ENCODE results near the gene HTT. TPM values are rescaled to one million over a fixed set of nuclear protein-coding genes. Genes with fewer than 3 reads are reported as not detected.

Gene HTT
- total and polyA plus RNA-seq, 9 of the 15 experiments (the other 6 are each of a cell fraction or from before 2014, with no cell fraction given): 0.66 to 31.6 (median 14.7) TPM

- TF ChIP-seq CUX1 (CRISPR knock-in tag; IDR thresholded peaks at IDR 0.05) (no peak), ZNF589 (CRISPR knock-in tag; IDR thresholded peaks at IDR 0.05; ENCODE audit: low read depth) (no peak), CREM (IDR thresholded peaks at IDR 0.05; ENCODE audit: low read depth) (0 out of 2 replicates have a peak, but pooled peaks have one; percentile 28), REST (IDR thresholded peaks at IDR 0.05; ENCODE audit: borderline replicate concordance) (peak; percentile 45), REST (CRISPR knock-in tag; IDR thresholded peaks at IDR 0.05; ENCODE audit: low read depth) (no peak), PHF8 (IDR thresholded peaks at IDR 0.05; ENCODE audit: borderline replicate concordance, low read length) (no peak), POLR2H (tag; IDR thresholded peaks at IDR 0.05; ENCODE audit: low read depth) (no peak), ZNF134 (CRISPR knock-in tag; conservative IDR thresholded peaks at IDR 0.05) (no peak), CC2D1A (IDR thresholded peaks at IDR 0.05) (peak; percentile 31; the same call in 1 of the 2 replicates), ZBTB5 (IDR thresholded peaks at IDR 0.05) (no peak), FOXK1 (CRISPR knock-in tag; IDR thresholded peaks at IDR 0.05; ENCODE audit: borderline replicate concordance) (no peak), HMG20A (CRISPR knock-in tag; conservative IDR thresholded peaks at IDR 0.05) (no peak)
Observed at GRCh38 chr4:3047464-3048286, 26.8 kb upstream of the HTT start (continued).
